NCI-H2196 (cell line): Measurements from ENCODE around the gene IL16.
"Not testable (repeated sequence)": the region's sequence is repeated elsewhere in the genome, so short reads cannot be mapped to it uniquely, and the experiment has no call there.

Source experiments
- DNase-seq: peaks from one replicate; lab custom pipeline; 2025; ENCODE audit not compliant: unreplicated experiment; lab: John Stamatoyannopoulos, UW

IL16 gene

DNA sequence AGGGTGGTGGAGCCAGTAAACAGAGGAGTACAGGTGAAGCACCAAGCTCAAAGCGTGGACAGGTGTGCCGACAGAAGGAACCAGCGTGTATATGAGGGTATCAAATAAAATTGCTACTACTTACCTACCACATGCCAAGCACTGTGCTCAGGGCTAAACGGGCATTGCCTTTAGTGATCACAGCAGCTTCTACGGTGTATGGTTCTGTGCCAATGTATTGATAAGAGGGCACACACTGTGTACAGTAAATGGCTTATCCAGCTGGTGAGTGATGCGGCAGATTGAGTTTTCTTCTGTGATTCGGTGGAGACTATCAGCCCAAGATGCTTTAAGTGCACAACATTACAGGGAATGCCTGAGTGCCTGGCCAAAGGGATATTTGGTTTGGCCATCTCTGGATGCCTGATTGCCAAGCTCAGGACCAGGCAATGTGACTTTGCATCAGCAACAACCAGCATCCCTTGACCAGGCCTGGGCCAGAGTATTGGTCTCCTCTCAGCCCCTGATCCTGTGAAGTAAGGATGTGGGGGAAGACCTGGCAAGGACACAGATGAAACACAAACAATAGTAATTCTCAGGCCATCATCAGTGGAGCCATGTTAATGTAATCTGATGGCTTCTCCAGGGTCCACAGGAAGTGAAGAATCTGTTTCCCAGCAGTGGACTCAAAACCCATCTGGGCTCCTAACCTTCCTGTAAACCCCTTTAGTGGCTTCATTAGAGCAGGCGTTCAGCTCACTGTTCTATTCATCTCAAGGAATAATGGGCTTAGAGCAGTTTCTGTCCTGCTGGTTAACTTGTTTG lies 113.2 kb downstream of the IL16 start:
- no peak for DNase-seq

DNA sequence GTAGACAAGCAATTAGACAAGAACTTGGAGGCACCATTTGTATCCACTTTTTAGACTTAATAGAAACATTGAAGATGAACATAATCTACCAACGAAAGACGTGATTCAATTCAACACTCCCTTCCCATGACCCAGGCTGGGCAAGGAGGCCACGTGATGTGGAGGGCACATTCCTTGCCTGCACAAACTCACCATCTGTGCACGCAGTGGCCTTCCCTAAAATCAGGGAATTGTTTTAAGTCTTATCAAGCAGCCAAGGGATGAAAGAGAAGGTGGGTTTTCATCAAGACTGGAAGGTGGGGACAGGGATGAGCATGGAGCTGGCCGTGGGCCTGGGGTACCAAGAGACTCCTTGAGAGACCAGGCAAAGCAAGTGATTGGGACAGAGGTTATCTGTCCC lies 113.8 kb downstream of the IL16 start:
- no peak for DNase-seq

DNA sequence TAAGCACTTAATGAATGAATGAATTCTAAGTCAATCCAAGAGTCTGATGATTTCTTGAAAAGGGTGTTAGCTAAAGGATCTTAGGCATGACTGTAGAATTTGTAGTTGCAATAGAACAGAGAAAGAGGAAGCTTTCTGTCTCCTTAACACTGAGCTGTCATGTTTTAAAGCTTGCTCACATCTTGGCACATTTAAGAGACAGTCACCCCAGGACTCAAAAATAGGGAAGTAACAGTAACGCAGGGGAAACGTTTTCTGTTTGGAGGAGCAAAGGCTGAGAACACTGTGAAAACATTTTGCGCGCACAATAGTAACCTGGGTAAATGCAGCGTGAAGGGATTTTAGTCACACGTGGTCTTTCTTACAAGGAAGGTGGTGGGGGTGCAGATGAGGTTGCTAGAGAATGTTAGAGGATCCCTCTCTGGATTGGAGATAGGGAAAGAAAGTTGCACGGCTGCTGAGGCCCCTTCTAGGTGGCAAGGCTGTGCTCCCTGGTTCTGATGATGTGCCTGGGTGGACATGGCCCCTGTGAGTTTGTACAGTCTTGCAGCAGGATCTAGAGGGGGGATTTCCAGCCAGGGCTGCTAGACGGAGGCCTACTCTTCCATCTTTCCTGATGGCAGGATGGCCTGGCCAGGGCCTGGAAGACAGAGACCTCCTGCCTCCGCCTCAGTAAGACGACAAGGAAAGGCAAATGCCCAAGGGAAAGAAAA lies 115.2 kb downstream of the IL16 start:
- DNase-seq: no peak

DNA sequence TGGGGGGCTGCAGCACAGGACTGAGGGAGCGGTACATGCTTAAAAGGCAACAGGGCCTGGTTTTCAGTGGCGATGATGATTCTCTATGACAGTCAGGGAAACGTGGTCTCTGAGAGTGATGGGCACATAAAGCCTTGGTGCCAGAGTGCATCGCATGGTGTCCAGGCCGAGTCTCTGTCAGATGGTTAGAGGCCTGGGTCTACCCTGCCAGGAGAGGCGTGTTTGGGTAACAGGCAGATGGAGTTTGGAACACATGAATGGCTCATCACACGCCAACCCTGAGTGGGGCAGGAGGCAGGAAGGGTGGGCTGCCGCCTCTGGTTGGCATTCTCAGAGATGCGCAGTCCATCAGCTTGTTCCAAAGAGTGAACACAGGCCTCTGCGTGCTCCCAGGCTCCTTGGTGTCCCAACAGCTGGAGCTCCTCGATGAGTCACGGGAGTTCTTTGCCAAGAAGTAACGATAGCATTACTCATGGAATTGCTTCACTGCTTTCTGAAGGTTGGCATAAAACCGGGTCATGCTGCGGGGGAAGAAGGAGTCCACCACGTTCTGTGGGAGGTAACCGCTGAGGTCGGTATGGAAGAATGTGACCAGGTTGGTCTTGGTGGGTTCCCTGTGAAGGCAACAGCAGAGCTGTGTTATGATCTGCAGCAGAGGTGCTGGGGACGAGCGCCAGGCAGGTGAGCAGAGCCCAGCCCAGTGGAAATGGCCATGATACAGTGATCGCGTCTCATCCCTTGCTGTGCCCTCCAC lies 116.3 kb downstream of the IL16 start:
- no peak for DNase-seq

DNA sequence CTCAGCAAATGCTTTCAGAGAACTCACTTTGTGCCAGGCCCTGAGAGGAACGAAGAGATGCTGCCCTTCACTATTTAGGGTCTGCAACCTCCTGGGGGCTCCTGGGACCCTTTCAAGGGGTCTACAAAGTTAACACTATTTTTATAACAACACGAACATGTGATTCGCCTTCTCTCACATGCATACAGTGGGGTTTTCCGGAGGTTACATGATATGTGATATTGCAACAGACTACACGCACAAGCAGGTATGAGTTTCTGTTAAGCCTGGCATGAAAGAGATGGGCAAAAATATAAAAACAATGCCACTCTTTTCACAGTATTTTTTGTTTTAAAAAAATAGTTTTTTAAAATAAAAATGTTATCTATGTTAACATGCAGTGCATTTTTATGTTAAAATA lies 117.0 kb downstream of the IL16 start:
- DNase-seq: no peak

DNA sequence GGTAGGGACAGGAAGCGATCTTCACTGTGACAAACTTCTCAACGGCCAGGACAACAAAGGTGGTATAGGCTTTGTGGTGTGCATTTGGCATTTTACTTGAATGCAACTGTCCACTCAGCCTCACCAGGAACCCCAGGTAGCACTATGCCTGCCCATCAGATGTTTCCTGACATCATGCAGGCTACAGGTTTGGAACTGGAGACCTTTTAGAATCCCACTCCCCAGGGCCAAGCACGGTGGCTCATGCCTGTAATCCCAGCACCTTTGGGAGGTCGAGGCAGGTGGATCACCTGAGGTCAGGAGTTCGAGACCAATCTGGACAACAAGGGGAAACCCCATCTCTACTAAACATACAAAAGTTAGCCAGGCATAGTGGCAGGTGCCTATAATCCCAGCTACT lies 117.7 kb downstream of the IL16 start:
- DNase-seq: no peak

DNA sequence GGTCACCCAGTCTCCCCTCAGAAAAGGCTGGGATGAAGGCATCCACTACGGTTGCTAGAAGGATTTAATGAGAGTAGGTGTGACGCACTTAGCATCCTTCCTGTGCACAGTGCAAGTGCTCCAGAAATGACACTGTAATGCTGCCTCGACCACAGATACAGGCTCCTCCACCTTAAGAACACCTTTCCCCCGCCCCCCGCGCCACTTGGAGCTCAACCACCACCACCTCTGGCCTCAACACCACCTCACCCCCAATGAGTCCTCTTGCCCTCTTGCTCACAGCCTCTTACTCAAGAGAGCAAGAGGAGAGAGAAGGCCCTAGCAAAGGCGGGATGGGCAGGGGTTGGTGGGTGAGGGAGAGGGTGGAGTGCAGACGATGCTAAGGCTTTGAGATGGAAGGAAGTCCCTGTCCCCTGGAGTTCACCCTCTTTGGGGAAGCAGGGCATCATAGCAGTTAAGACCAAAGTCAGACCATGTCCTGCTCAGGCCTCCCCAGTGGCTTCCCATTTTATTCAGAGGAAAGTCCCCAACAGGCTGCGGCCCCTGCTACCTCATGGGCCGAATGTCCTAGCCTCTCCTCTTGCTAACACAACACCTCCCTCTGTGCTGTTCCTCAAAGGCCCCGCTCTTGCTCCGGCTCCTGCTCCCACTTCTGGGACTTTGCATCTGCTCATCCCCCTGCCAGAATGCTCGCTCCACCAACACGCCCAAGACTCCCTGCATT lies 118.9 kb downstream of the IL16 start:
- DNase-seq: no peak

DNA sequence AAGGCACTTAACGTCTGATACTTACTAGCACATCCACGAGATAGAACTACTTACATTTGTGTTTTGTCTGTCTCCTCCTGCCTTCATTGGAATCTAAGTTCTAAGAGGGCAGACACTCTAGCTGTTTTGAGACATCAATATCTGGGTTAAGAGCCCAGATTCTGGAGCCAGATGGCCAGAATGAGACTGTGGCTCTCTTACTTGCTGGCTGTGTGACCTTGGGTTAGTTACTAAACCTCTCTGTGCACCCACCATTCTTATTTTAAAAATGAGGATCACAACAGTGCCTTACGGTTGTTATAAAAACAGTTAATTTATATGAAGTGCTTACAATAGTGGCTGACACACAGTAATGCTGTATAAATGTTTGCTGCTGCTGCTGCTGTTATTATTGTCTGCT lies 119.6 kb downstream of the IL16 start:
- no peak for DNase-seq

DNA sequence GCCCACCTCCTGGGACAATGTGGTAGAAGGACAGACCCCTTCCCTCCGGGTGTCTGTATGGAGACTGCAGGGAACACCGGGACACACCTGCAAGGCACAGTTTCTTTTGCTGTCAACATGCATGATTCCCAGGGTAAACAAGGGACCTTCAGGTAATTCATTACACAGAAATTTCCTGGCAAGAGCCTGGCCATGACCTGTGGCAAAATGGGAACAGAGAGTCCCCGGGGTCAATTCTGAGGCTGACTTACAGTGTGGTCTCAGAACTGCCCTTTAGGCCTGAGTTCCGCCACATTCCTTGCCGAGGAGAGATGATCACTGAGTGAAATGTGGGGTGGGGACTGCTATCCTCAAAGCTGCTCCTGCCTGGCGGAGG lies 121.0 kb downstream of the IL16 start:
- no peak for DNase-seq

DNA sequence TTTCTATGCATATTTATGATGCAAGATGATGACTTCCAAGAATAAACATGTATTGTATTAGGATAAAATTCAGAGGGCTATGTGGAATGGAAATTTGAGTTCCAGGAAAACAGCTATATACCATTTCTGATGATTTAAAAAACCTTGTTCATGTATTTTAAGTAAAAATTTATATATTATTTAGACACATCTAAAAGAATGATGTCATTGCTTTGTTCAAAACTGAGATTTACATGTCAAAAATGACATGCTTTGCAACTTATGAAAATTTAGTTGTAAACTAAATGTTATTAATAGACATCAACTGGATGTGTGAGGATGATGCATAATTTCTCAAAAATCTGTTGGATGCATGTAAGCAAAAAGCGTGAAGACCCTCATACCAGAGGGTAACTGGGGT lies 125.0 kb downstream of the IL16 start:
- no peak for DNase-seq

DNA sequence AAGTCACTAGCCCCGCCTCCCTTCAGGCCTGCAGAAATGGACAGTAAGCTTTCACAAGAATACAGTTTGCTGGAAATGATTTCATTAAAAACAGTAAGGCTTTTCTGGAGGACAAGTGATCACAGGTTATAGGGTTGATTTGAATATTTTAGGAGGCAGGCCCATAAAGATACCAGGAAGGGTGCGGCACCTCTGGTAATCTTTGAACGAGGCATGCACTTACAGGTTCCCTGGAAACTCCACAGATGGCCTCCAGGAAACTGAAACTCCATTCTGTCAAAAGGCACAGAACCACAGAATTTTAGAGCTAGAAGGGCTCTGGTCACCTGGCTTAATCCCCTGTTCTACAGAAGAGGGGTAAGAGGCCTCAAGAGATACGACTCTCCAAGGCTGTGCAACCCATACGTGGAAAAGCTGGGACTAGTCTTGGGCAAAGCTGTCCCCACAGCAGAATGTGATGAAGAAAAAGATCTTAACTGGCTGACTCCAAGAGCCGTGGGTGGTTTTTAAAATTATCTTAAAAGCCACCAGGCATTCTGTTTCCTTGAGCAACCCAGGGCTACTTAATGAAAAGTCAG lies 126.1 kb downstream of the IL16 start:
- DNase-seq: no peak

DNA sequence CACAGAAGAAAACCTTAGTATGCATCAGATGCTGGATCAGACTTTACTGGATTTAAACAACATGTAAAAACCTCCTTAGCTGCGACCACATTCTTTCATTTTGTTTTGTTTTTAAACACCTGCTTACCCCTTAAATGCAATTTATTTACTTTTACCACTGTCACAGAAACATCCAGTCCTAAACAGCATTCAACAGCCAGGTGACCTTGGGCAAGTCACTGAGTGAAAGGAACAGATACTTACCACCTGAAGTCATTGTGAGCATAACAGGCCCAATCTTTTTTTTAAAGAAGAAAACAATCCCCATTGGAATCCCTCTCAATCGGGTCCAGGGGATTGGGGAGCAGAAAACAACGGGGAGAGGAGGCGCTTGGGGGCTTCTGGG lies 126.9 kb downstream of the IL16 start:
- DNase-seq: no peak

DNA sequence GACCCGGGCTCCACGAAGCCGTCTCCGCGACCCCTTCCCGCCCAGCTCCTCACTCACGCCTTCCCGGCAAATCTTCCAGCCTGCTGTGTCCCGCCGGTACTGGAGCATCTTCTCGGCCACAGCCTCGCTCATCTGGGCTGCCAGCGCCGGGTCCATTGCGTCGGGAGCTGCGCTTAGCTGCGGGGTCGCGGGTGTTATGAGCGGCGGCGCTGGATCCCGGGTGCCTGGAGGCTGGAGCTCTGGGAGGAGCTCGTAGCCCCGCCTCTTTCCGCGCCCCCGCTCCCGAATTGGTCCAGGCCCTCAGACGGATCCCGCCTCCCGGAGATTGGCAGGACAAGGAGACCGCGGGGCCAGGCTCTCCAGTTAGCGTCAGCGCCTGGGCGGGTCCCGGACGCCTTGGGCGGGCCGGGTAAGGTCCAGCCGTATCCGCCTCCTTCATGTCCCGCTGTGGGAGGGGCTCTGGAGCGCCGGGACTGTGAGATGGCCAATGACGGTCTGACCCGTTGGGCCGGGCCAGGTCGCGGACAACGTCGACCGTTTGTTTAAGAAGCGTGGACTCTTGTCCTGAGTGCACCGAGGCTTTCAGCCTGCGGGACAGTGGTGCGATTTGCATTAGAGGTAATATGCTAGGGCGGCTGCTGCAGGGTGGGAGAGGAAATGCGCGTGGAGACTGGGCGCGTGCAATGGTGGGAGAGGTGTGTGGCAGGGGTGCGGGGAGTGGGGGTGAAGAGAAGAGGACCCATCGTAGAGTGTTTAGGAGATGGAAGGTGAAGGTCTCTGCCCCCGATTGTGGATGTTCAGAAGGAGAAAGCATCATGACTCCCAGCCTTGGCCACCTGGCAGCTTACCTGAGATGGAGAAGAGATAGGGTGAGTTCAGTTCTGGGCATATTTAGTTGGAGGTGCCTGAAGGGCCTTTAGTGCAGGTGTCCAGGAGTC lies 127.5 kb downstream of the IL16 start, which contains the start of gene STARD5:
STARD5 (minus strand) TSS at position 198 of the 938 bp plus-strand sequence; CDS start at position 156, 42 bp downstream.
- DNase-seq: peak; percentile 93

DNA sequence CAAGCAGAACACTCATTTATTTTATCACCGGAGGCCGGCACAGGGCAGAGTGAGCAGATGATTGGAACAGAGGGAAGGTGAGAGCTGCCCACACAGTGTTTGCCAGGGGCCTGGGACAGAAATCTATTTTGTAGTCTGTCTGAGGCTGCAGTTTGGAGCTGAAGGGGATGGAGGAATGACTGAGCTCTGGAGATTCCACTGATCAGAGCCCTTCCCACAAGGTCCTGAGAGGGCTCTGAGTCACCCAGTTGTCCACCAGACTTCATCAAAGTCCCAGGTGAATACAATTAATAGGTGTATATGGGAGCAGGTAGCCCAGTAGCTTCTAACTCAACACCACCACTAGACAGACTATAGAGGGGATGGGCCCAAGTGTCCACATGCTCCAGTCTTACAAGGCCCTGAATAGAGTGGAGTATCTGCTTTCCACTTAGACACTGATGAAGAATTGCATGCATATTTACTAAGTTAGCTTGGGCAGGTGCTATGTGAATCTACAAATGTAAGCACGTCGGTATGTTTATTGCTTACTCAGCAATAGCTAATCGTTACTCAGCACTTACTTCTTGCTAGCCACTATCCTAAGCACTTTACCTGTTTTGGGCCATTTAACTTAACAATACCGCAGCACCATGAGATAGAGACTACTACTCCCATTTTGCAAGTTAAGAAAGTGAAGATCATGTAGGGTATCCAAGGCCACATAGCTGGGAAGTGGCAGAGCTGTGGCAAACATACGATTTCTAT lies 130.0 kb downstream of the IL16 start:
- no peak for DNase-seq

DNA sequence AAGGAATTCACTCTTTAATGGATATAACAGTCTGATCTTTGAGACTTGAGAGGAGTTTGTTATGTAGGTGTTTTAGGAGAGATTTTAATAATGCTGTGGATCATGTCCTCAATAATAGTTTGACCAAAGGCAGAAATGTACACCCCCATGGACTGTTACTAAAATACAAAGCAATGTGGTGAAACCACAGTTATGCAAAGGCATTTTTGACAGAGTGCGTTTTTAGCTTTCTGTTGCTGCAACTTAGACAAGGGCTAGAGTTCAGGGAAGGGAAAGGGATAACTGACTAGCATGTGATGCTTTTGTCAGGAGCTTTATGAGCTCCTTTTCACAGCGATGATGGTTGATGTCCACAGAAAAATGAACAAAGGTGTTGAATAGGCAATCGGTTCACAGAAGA lies 130.8 kb downstream of the IL16 start:
- no peak for DNase-seq

DNA sequence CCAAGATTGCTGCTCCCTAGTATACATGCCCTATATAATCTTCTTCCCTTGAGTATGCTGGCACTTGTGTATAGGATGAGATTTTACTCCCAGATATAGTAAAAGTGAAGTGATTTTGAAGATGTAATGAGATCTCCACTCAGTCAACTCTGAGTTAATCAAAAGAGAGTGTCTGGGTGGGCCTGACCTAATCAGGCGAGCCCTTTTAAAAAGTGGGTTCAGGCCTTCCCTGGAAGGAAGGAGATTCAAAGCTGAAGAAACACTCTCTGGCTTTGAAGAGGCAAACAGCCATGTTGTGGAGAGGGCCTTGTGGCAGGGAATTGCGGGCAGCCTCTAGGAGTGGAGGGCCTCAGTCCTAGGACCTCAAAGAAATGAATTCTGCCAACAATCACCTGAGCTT lies 132.8 kb downstream of the IL16 start:
- no peak for DNase-seq

DNA sequence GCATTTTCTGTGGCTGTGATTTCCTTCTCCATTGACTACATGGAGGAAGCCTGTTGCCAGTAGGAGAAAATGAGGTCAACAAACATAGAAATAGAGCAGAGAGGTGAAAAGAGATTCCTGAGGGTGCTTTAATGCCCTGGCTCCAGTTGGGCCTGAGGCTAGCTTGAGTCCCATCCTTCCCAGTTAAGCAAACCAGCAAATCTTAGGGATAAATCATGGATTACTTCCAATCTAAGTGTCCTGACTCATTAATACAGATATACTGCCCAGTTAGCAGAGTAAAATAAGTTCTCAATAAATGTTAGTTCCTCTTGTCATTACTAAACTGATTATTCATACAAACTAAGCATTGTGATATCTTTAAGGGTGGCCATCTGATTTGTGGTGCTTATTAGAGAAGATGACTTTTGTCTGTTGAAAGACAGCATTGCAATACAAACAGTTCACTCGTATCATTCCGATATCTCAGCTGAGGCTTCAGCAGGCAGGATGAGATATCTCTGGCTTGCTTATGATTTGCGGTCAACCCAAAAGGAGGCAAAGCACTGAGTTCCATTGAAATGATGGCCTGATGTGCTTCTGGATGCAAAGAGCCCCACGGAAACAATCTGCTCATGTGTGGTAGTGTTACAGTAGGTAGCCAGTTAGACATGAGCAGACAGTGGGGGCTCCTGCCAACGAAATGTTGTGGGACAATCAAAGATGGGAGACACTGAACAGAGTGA lies 133.8 kb downstream of the IL16 start:
- DNase-seq: no peak

DNA sequence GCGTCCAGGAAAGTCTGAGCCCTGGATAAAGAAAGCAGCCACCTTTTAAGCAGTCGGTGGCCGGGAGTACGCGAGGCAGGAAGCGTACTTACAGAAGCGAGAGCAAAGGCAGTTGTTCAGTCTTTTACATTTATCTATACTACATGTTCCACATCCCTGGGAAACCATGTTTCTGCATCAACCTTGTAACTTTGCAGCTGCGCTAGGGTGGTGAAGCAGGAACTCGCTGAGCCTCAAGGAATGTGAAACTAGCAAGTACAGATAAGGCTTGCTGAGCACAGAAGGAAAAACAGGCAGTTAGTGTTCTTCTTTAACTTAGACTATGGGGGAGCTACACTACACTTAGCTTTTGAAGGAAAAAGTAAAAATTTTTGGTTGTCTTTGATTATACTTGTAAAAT lies 134.5 kb downstream of the IL16 start:
- DNase-seq: not testable (repeated sequence)
